NCI-H1694 treated with DMSO at 0.1 percent for 48 hours (cell line): ENCODE data around the gene ABR.

Experiments used
- DNase-seq: peaks from one replicate; lab custom pipeline; 2025; lab: John Stamatoyannopoulos, UW

Gene ABR

DNA sequence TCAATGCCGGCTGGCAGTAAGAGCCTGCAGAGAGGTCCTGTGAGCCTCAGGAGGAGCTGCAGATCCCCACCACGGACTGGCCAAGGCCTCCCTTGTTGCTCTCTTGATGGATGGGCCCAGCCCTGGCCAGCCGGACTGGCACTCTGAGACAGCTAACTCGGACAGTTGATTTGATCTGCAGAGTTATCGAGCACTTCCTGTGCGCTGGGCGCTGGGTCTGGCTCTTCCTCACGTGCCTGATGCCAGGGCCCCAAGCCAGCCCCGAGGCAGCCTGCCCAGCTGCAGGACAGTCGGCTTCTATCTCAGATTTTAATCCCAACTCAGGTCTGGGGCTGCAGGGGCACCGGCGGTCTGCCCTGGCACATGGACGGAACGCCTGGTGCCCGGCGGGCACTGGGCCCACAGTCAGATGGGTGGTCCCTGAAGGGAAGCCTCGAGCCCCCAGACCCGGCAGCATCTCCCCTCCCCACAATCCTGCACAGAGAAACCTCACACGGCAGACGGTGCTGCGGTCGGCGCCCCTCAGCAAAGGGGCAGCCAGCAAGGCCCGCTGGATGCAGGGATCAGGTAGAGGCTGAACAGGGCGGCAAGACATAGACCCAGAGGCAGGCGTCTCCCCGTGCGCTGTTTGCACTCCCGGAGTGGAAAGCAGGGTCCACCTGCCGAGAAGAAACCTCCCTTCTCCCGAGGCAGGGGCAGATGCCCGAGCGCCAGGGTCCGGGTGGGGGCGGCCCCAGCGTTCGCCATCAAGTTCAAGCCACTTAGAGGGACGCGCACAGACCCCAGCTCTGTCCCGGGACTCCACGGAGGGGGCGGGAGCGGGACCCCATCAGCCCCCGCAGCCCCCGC, 148.9 kb downstream of the ABR start:
- DNase-seq = no peak

DNA sequence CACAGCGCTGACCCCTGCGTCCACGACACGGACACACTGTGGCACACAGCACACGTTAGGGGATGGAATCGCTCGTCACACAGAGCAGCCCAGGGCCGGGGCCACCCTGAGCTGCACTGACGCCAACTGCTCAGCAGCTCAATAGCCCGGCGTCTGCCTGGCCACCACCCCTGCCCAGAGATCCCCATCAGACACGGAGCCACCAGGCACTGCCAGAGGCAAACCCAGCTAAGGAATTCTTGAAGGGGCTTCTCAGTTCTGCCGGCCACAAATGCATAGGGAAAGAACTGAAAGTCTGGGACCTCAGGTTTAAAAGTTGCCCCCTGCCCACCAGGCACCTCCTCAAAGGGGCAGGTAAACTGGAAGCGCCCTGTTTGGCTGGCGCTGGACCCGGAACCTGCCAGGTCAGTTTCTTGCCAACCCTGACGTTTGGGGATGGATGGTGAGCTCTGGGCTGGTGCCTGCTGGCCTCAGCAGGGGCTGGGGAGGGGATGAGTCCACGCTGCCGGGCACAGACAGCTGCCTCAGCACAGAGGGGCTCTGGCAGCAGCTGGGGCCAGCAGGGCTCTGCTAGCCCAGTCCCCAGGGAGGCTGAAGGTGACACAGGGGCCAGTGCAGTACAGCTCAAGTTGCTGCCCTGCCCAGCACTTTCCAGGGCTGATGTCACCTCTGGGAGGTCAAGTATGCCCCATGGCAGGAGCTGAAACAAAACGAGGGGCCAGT, 149.7 kb downstream of the ABR start:
- DNase-seq = no peak

DNA sequence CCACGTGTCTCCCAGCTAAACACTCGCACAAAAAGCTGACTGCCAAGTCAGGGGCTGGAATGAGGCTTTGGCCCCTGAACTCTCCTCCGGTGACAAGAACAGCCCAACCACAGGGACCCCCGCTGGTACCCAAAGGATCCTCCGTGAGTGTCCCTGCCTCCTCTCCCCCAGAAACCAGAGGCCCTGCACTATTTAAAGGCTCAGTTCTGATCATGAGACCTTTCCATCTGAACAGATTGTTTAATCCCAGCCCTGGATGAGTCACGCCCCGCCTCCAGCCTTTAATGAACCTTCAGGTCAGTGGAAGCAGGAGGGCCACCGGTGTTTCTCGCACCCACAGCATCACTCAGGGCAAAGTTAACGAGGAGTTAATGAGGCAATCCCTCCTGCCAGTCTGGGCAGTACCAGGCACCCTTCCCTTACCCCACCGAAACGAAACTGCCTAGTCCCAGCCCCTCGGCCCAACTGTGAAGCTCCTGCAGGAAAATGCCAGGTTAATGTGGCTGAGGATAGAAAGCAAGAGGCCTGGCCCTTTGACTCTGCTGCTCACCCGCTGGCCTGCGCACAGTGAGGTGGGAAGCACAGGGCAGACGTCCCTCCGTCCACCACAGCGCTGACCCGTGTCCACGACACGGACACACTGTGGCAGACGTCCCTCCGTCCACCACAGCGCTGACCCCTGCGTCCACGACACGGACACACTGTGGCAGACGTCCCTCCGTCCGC, 150.4 kb downstream of the ABR start:
- DNase-seq = no peak

- DNase-seq = no peak
Observed at GRCh38 chr17:1027044-1027443, 152.7 kb downstream of the ABR start.

DNA sequence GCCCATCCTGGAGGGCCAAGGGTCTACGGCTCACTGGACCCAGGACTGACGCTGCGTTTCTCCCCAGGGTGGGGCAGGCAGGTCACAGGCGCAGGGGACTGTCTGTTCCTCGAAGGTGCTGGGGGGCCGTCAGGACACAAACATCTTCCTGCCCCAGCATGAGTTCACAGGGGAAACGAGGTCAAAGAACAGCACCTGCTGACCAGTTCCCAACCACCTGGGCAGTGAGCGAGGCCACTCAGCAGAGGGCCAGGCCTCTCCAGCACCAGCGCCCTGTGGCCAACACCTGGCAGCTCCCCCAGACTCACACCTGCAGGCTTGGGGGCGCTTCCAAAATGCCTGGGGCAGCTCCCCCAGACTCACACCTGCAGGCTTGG, 153.2 kb downstream of the ABR start:
- no peak for DNase-seq

GRCh38 chr17:1025733-1026598, 153.8 kb downstream of the ABR start:
- no peak for DNase-seq

DNA sequence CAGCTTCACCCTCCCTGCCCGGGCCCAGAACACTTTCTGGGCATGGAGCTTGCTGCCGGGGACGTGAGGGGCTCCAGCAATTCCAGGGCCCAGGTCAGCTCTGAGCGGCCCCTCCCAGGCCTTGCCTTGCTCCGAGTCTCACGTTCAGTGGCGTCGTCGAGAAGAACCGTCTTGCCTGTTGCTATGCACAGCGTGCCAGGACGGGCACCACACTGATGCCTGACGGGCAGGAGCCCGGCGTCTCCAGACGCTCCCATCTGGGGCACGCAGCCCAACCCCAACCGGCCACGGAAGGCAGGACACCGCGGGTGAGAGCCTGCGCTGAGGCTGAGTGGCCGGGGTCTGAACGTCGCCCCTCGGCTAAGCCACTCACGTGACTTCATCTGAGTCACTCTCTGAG, 155.7 kb downstream of the ABR start:
- DNase-seq = no peak

DNA sequence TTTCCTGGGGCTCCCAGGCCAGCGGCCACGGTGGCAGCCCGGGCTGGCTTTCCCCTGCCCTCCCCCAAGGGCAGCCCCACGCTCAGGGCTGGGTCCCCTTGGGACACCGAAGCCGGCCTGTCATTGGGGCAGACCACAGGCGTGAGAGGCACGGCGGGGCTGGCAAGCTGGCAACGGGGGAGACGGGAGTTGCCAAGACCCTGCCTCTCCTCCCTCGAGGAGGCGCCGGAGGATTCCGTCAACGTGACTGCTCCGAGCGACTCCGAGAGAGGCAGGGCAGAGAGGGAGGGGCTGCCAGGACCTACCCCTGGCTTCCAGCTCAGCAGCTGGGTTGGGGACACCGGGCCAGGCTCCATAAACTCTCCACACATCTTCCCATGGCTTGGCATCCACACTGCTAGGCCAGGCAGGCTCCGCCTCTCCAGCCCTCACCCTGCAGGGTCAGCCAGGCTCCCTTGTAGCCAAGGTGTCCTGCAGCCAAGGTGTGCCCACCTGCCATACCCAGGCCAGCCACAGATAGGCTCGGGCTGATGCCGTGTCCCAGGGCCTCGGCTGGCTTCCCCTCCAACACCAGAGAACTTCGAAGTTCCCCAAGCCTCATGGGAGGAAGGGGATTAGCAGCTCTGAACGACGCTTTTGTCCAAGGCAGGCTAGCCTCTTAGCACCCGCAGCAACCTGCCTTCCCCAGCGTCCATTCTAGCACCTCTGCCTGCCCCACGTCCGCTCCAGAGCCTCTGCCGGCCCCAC, 157.3 kb downstream of the ABR start:
- no peak for DNase-seq

GRCh38 chr17:1021147-1021546, 158.6 kb downstream of the ABR start:
- no peak for DNase-seq

- DNase-seq = no peak
Observed at GRCh38 chr17:1019451-1019850, 160.3 kb downstream of the ABR start.

- no peak for DNase-seq
Observed at GRCh38 chr17:1018547-1018946, 161.2 kb downstream of the ABR start.

DNA sequence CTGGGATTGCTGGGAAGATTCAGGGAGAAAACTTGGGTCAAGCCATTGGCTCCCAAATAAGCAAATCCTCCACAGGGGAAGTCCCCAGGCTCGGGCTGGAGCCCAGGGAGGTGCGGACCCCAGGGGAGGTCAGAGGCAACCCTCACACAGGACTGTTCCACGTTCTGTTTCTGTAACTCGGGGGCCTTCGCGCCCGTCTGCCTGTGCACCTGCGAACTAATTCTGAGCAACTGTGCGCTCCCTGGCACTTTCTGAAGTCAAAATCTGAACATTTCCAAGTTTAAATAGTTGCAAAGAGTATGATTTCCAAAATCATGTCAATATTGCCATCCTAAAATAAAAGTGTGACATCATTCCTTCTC, 166.1 kb downstream of the ABR start:
- DNase-seq = no peak

- no peak for DNase-seq
Observed at GRCh38 chr17:1012823-1013728, 166.7 kb downstream of the ABR start.

DNA sequence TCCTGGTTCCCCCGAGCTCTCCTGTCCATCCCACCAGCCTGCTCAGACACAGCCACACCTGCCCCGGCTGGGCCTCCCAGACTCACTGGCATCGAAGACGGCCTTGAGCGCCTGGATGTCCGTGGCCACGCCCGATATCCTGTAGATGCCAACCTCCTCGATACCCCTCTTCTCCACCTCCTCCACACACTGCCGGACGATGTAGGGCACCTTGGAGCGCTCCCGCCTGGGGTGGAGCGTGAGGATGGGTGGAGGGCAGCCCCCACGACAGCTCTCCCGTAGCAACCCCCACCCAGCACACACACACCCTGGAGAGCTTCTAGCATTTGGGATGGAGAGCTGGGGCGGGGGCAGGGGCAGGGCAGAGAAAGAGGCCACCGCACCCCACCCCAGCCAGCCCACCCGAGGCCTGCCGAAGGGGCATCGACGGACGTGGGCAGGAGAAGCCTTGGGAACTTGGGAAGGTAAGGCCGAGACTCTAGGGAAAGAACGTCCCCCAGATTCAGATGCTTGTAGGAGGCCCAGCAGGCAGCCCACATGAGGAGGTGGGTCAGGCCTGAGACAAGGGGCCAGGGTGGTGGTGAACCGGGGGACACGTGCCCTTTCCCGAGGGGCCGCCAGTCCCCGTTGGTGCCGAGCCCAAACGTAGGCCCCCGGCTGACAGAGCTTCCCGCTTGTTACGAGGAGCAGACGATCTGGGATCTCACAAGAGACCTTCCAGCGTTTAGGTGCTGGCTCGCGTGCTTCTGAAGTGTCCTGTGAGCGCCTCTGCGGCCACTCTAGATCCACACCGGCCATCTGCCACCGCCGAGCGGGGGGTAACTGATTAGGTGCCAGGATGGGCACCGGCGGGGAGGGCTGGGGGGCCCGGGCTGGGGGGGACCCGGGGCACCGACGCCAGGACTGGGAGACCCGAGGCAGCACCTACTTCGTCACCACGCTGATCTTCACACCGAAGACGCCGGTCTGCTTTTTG, 167.7 kb downstream of the ABR start:
- no peak for DNase-seq

DNA sequence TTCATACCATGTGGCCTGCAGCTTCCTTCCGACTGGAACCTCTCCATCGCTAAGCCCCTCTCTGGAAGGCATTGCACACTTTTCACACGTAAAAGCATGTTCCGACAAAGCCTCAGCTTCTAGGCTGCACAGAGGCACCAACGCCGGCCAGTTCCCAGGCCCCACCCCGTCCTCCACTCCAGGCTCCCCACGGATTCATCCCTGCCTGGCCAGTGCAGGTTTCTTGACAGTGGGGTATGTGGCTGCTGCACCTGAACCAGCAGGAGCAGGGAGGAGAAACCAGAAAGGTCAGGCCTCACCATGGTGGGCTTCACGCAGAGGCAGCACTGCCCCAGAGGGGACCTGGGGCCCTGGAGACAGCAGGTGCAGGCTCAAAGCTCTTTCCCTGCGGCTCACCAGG, 168.6 kb downstream of the ABR start:
- no peak for DNase-seq

DNA sequence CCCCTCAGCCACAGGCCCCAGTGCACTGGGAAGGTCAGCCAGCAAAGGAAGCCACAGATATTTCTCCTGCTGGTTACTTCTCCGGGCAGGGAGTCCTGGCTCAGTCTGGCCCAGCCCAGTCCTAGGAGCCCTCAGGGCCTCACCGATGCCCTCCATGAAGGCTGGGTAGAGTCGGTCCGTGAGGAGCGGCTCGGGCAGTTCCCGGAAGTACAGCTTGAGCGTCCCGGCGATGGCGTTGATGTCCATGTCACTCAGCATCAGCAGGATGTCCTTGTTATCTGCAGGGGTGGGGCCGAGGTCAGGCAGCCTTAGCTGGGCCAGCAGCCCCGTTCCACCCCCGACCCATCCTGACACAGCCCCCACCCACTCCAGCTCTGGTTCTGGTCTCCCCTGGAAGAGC, 169.2 kb downstream of the ABR start:
- no peak for DNase-seq

- DNase-seq = no peak
Observed at GRCh38 chr17:1010086-1010450, 169.7 kb downstream of the ABR start.

DNA sequence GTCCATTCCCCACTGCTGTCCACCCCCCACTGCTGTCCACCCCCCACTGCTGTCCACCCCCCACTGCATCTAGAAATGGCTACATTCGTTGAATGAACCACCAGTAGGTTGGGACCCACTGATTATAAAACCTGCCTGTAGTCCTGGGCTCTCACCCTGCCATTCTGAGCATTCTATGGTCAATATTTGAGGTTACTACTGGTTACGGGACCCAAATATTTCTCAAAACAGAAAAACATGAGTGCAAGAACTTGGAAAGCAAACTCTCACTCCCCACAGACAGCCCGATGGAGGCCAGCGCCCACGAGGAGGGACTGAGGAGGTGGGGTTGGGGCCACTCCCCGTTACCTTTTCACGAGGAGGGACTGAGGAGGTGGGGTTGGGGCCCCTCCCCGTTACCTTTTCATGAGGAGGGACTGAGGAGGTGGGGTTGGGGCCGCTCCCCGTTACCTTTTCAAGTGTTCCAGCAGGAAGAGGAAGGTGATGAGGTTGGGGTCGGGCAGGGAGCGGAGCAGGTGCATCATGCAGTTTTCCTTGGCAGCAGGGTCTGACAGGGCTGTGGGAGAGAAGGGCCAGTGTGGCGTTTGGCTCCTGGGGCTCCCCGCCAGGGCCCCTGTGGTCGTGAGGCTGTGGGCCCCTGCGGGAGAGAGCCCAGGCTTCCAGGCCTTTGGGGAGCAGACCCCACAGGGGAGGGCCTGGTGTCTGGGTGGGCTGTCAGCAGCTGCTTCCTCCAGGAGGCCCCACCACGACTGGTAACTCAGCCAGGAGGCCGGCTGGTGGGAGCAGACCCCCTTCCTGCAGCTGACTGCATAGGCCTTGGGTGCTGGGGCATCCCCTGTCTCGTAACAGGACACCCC, 170.3 kb downstream of the ABR start:
- DNase-seq = no peak
